Tibial artery (tissue), 4 donors: ENCODE results near the gene C10orf62.

Experiments used
- DNase-seq, 2 donors: peaks; one replicate each; pipeline ENCODE4 v3.0.0-alpha.2; 2019
- H3K27ac ChIP-seq, 2 donors: fragments of 200-600 bp; sonication (generic) in 1 of 2; 1 replicate in 1 of 2; 2 replicates in 1 of 2; pipeline ENCODE4 v1.5.1; 2018 to 2019; ENCODE audit warnings: mild to moderate bottlenecking in 1 of 2
- H3K27me3 ChIP-seq, 2 donors: fragments of 200-600 bp; sonication (generic) in 1 of 2; one replicate each; pipeline versions ENCODE4 v1.5.1 to v1.6.0; 2016 to 2019
- H3K36me3 ChIP-seq, 3 donors: fragments of 200-600 bp; sonication (generic) in 2 of 3; one replicate each; pipeline ENCODE4 v1.5.1; 2016 to 2019; ENCODE audit warnings: mild to moderate bottlenecking in 2 of 3
- H3K4me1 ChIP-seq, 4 donors: fragments of 200-600 bp; sonication (generic) in 2 of 4; 1 replicate in 3 of 4; 2 replicates in 1 of 4; pipeline ENCODE4 v1.5.1; 2016 to 2019
- H3K4me3 ChIP-seq, 2 donors: fragments of 200-600 bp; sonication (generic) in 1 of 2; 1 replicate in 1 of 2; 2 replicates in 1 of 2; pipeline ENCODE4 v1.5.1; 2018 to 2019; ENCODE audit warnings: mild to moderate bottlenecking in 2 of 2
- H3K9me3 ChIP-seq, 3 donors: fragments of 200-600 bp; sonication (generic) in 1 of 3; one replicate each; pipeline ENCODE4 v1.5.1; 2016 to 2019
- CTCF ChIP-seq, 2 experiments: fragments of 200-600 bp in 1 of 2; fragments of 450-650 bp in 1 of 2; IDR thresholded peaks; one replicate each; pipeline ENCODE4 v1.5.1; 2017 to 2019; ENCODE audit warnings: antibody characterized with exemption in 2 of 2, mild to moderate bottlenecking in 1 of 2, moderate library complexity in 1 of 2
- intact Hi-C: fragments of 100-400 bp; cut with DNase I; formaldehyde crosslinking; loops from one replicate; pipeline ENCODE4 v1.15.0; 2023; ENCODE audit warnings: low total_unique reads

The C10orf62 gene

GRCh38 chr10:97589479-97589878, at the start of gene C10orf62:
C10orf62 (plus strand) TSS chr10:97589721; CDS start chr10:97589898, 177 bp downstream.
- TF ChIP-seq CTCF (IDR thresholded peaks at IDR 0.05), result no peak
- intact Hi-C loops, result no loop called here
- H3K36me3 ChIP-seq, result no peaks in the 10 kb centered on the region
- H3K27ac ChIP-seq, result no peak within 1 kb of the TSS
- no peaks in the 10 kb centered on the region for H3K9me3 ChIP-seq
- no peaks in the 10 kb centered on the region for H3K27me3 ChIP-seq
- peaks cover 0 to 27% (median 17%) of the 10 kb centered on the region in 4 donors for H3K4me1 ChIP-seq
- DNase-seq, result no peak
- no peak within 1 kb of the TSS for H3K4me3 ChIP-seq

- H3K4me3 ChIP-seq, result no peak overlapping the region
- peak overlapping the region; percentile 38 to 88 for H3K27ac ChIP-seq
- intact Hi-C loops, result no loop called here
- peak in 1 of 2 experiments; percentile 27 for TF ChIP-seq CTCF (IDR thresholded peaks at IDR 0.05)
- no peaks in the 10 kb centered on the region for H3K36me3 ChIP-seq
- peak in 1 of 2 donors; percentile 73 for DNase-seq
- H3K27me3 ChIP-seq, result no peaks in the 10 kb centered on the region
- H3K9me3 ChIP-seq, result no peaks in the 10 kb centered on the region
- peaks cover 4 to 57% (median 41%) of the 10 kb centered on the region in 4 donors for H3K4me1 ChIP-seq
Measured at GRCh38 chr10:97540669-97541500, 48.6 kb upstream of the C10orf62 start.

- H3K36me3 ChIP-seq, result no peaks in the 10 kb centered on the region
- peak; percentile 85 to 89 for DNase-seq
- H3K27me3 ChIP-seq, result no peaks in the 10 kb centered on the region
- intact Hi-C loops, result no loop called here
- H3K9me3 ChIP-seq, result no peaks in the 10 kb centered on the region
- H3K27ac ChIP-seq, result peak overlapping the region; percentile 78 to 88
- H3K4me1 ChIP-seq, result peaks cover 4 to 57% (median 45%) of the 10 kb centered on the region in 4 donors
- TF ChIP-seq CTCF (IDR thresholded peaks at IDR 0.05), result no peak
- H3K4me3 ChIP-seq, result no peak overlapping the region
Measured at GRCh38 chr10:97542169-97543024, 47.1 kb upstream of the C10orf62 start.

- Histone ChIP-seq H3K27ac (peak overlapping the region; percentile 78 to 88), H3K36me3 (no peaks in the 10 kb centered on the region), H3K4me3 (no peak overlapping the region), H3K4me1 (peaks cover 4 to 58% (median 45%) of the 10 kb centered on the region in 4 donors), H3K27me3 (no peaks in the 10 kb centered on the region), H3K9me3 (no peaks in the 10 kb centered on the region)
- DNase-seq, result peak; percentile 92 to 93
- no peak for TF ChIP-seq CTCF (IDR thresholded peaks at IDR 0.05)
- intact Hi-C loops, result no loop called here
Measured at GRCh38 chr10:97543025-97543546, 46.4 kb upstream of the C10orf62 start.

- no peaks in the 10 kb centered on the region for H3K36me3 ChIP-seq
- H3K4me1 ChIP-seq, result peaks cover 4 to 49% (median 29%) of the 10 kb centered on the region in 4 donors
- no peak overlapping the region for H3K4me3 ChIP-seq
- H3K9me3 ChIP-seq, result no peaks in the 10 kb centered on the region
- H3K27me3 ChIP-seq, result no peaks in the 10 kb centered on the region
- no peak overlapping the region for H3K27ac ChIP-seq
- DNase-seq, result no peak
- TF ChIP-seq CTCF (IDR thresholded peaks at IDR 0.05), result no peak
- intact Hi-C loops, result no loop called here
Measured at GRCh38 chr10:97546456-97547270, 42.9 kb upstream of the C10orf62 start.
